HepG2 (cell line): ENCODE results near the gene FZD4. TPM values are rescaled to one million over a fixed set of nuclear protein-coding genes. Genes with fewer than 3 reads are reported as not detected.

Experiments
- FOXO1 ChIP-seq: sonication (generic); formaldehyde crosslinking; IDR thresholded peaks from 2 replicates; pipeline ENCODE4 v1.4.0; 2020; ENCODE audit warnings: missing genetic modification reagents
- GATA4 ChIP-seq: sonication (generic); IDR thresholded peaks from 2 replicates; pipeline ENCODE4 v1.6.1; 2016; ENCODE audit warnings: antibody characterized with exemption, low read depth, borderline replicate concordance
- KIAA2018 ChIP-seq: sonication (generic); formaldehyde crosslinking; IDR thresholded peaks from 2 replicates; pipeline ENCODE4 v1.5.0; 2020; ENCODE audit warnings: mild to moderate bottlenecking, missing genetic modification reagents, borderline replicate concordance
- MBD4 ChIP-seq: IDR thresholded peaks from 2 replicates; pipeline ENCODE4 v1.6.1; 2012; ENCODE audit warnings: low read length, inconsistent platforms, borderline replicate concordance
- NR2F6 ChIP-seq, 2 experiments: IDR thresholded peaks; 2 replicates each; pipeline ENCODE4 v1.6.1; 2016; ENCODE audit warnings: antibody characterized with exemption in 1 of 2, mild to moderate bottlenecking in 1 of 2
- ONECUT2 ChIP-seq: sonication (generic); formaldehyde crosslinking; IDR thresholded peaks from 2 replicates; pipeline ENCODE4 v1.4.0; 2020; ENCODE audit warnings: missing genetic modification reagents
- PAX8 ChIP-seq: sonication (generic); formaldehyde crosslinking; IDR thresholded peaks from 2 replicates; pipeline ENCODE4 v1.8.0; 2022; ENCODE audit warnings: mild to moderate bottlenecking, missing genetic modification reagents, borderline replicate concordance
- POLR2G ChIP-seq: fragments of 200-400 bp; formaldehyde crosslinking; IDR thresholded peaks from 2 replicates; pipeline ENCODE4 v1.6.1; 2018; ENCODE audit warnings: mild to moderate bottlenecking, low read depth, low read length, moderate library complexity
- RAD51 ChIP-seq: fragments of 450-650 bp; IDR thresholded peaks from 2 replicates; pipeline ENCODE4 v1.6.1; 2016; ENCODE audit warnings: borderline replicate concordance
- SMARCE1 ChIP-seq: fragments of 450-650 bp; IDR thresholded peaks from 2 replicates; pipeline ENCODE4 v1.6.1; 2017; ENCODE audit warnings: borderline replicate concordance
- SOX13 ChIP-seq, 3 experiments: fragments of 450-650 bp in 1 of 3; sonication (generic) in 1 of 3; formaldehyde crosslinking in 1 of 3; IDR thresholded peaks in 2 of 3; conservative IDR thresholded peaks in 1 of 3; 2 replicates each; pipeline versions ENCODE4 v1.5.0 to v1.6.1; 2016 to 2020; ENCODE audit warnings: antibody characterized with exemption in 1 of 3, mild to moderate bottlenecking in 1 of 3, missing compliant biosample characterization in 1 of 3, missing genetic modification reagents in 1 of 3, moderate library complexity in 1 of 3
- SOX5 ChIP-seq: IDR thresholded peaks from 2 replicates; pipeline ENCODE4 v1.6.1; 2016; ENCODE audit warnings: borderline replicate concordance
- TFDP1 ChIP-seq: IDR thresholded peaks from 2 replicates; pipeline ENCODE4 v1.6.1; 2016; ENCODE audit warnings: missing compliant biosample characterization, missing genetic modification reagents, borderline replicate concordance
- ZBTB3 ChIP-seq: sonication (generic); formaldehyde crosslinking; IDR thresholded peaks from 2 replicates; pipeline ENCODE4 v1.4.0; 2020; ENCODE audit warnings: low read depth, mild to moderate bottlenecking, moderate library complexity, missing genetic modification reagents, borderline replicate concordance
- ZFY ChIP-seq: sonication (generic); formaldehyde crosslinking; IDR thresholded peaks from 2 replicates; pipeline ENCODE4 v1.4.0; 2020; ENCODE audit warnings: missing genetic modification reagents
- ZNF230 ChIP-seq: sonication (generic); formaldehyde crosslinking; IDR thresholded peaks from 2 replicates; pipeline ENCODE4 v1.4.0; 2020; ENCODE audit warnings: mild to moderate bottlenecking, missing genetic modification reagents
- ZNF589 ChIP-seq: sonication (generic); formaldehyde crosslinking; conservative IDR thresholded peaks from 2 replicates; pipeline ENCODE4 v1.8.0; 2022; ENCODE audit warnings: mild to moderate bottlenecking, moderate library complexity, missing genetic modification reagents
- polyA plus RNA-seq, 8 experiments: library from polyadenylated mRNA; depleted of rRNA in 3 of 8; stranded (reverse) in 7 of 8; unstranded in 1 of 8; fragments of >200 nt; fragmentation: Illumina TruSeq in 4 of 8; extraction: Trizol in 4 of 8; gene quantifications; 2 replicates each; pipeline versions ENCODE4 v1.2.1 to v1.2.3, GENCODE V29; 2011 to 2016; ENCODE audit warnings: low read depth in 4 of 8, missing spikeins in 1 of 8, mixed read lengths in 1 of 8; ENCODE audit not compliant: insufficient read depth in 1 of 8
- total RNA-seq, 5 experiments: library from RNA; depleted of rRNA; stranded (reverse); fragments of >200 nt; fragmentation: Illumina TruSeq; extraction: Trizol; gene quantifications; 2 replicates each; pipeline ENCODE4 v1.2.3, GENCODE V29; 2016; ENCODE audit warnings: low read depth in 1 of 5

FZD4 gene
- total and polyA plus RNA-seq, 2 of the 13 experiments (the other 11 are each of a cell fraction or from before 2014, with no cell fraction given) = 46.5 to 70.4 TPM

DNA sequence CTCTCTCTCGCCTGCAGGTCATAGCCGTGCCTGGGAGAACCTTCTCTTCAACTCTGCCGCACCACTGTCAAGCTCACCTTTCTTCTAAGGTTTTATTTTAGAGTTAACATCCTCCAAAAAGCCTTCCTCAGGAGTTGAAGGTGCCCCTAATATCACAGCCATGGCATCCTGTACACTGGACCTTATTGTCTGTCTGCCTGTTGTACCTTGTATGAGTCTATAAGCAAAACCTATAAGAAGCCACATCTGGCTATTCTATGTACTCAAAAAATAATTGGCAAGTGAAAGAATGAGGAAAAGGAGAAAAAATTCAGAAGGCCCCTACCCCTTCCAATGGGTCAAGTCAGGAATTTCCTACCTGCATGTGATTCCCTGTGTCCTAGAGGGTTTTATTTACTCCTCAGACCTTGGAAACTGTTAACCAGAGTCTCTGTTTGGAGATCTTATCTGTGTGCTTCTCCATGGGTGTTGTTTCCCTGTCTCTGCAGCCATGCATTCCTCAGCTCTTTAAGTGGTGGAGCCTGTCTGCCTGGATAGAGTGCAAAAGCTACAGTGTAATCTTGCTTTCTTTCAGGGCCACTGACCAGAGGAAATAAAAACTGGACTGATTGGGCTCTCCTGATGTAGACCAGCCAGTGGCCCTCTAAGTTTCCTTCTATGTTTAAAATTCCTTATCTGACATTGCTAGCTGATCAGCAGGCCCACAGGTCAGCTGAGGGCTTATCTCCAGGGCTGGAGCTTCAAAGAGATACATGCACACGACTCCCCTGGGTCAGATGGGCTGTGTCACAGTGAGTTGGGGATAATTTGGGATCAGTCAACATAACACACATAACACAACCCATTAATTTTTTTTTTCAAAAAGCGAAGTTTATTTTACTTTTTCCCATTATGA, 44.9 kb upstream of the FZD4 start (continued):
- TF ChIP-seq PAX8 (CRISPR knock-in tag) (no peak), KIAA2018 (CRISPR knock-in tag) (no peak), SOX5 (CRISPR knock-in tag) (peak; percentile 85), POLR2G (peak; percentile 58), ZFY (CRISPR knock-in tag) (peak; percentile 22; the same call in 1 of the 2 replicates), GATA4 (peak; percentile 95), ZBTB3 (peak; percentile 86; the same call in 1 of the 2 replicates), NR2F6 (IDR thresholded peaks at IDR 0.05) (peak; percentile 83), NR2F6 (CRISPR knock-in tag; IDR thresholded peaks at IDR 0.05) (peak; percentile 74), SOX13 (IDR thresholded peaks at IDR 0.05) (0 out of 2 replicates have a peak, but pooled peaks have one; percentile 13), SOX13 (CRISPR knock-in tag; conservative IDR thresholded peaks at IDR 0.05 in 1 of 2, IDR thresholded peaks at IDR 0.05 in 1 of 2) (peak in 1 of 2 experiments; percentile 83; a peak in 2 of 4 replicates), FOXO1 (peak; percentile 90), TFDP1 (CRISPR knock-in tag) (no peak), ZNF230 (CRISPR knock-in tag) (no peak), ZNF589 (CRISPR knock-in tag) (no peak), RAD51 (peak; percentile 39), MBD4 (no peak), ONECUT2 (CRISPR knock-in tag) (peak; percentile 39; the same call in 1 of the 2 replicates), SMARCE1 (no peak)
